IMR-90 (cell line): Measurements from ENCODE around the gene CYCS. TPM values are rescaled to one million over a fixed set of nuclear protein-coding genes. Genes with fewer than 3 reads are reported as not detected.

ENCODE experiments used
- ATAC-seq: fragments of 200-7000 bp; cut with Tn5 transposase; 2 replicates; pipeline ENCODE4 v1.9.1; 2020; ENCODE audit warnings: low read depth, mild to moderate bottlenecking, moderate library complexity
- BruUV-seq: library from RNA; stranded (reverse); fragments of 400-500 nt; replicated peaks from 2 replicates; lab custom pipeline; 2021; lab: Mats Ljungman, UMichigan
- CTCF ChIA-PET: fragments of 300-600 bp; formaldehyde crosslinking; extraction: SDS; loops from one replicate; lab custom pipeline; 2021; ENCODE audit warnings: antibody characterized with exemption; lab: Yijun Ruan, JAX
- POLR2A ChIA-PET: fragments of 300-600 bp; sonication (Branson Sonifier 250); formaldehyde crosslinking; loops from one replicate; lab custom pipeline; 2022; ENCODE audit warnings: antibody characterized with exemption; ENCODE audit not compliant: unreplicated experiment; lab: Charles Lee
- DNase-seq: peaks from one replicate; pipeline ENCODE4 v3.0.0; 2013
- H2AFZ ChIP-seq: replicated peaks from 2 replicates; pipeline ENCODE3; 2013; ENCODE audit warnings: low read length, mild to moderate bottlenecking; ENCODE audit not compliant: poor library complexity
- H2AK5ac ChIP-seq: 2 replicates; pipeline ENCODE4 v1.6.1; 2013; ENCODE audit warnings: low read depth, low read length, inconsistent platforms
- H2AK9ac ChIP-seq: replicated peaks from 2 replicates; pipeline ENCODE3; 2013; ENCODE audit warnings: mild to moderate bottlenecking, low read depth, low read length, moderate library complexity; ENCODE audit not compliant: poor library complexity
- H2BK120ac ChIP-seq: 2 replicates; pipeline ENCODE4 v1.6.1; 2013; ENCODE audit warnings: low read depth, low read length, inconsistent platforms
- H2BK15ac ChIP-seq: 3 replicates; pipeline ENCODE4 v1.6.1; 2013; ENCODE audit warnings: low read depth, low read length, inconsistent platforms
- H2BK20ac ChIP-seq: 2 replicates; pipeline ENCODE4 v1.6.1; 2013; ENCODE audit warnings: low read depth, mild to moderate bottlenecking, inconsistent platforms, low read length, moderate library complexity
- H2BK5ac ChIP-seq: 2 replicates; pipeline ENCODE4 v1.6.1; 2013; ENCODE audit warnings: mild to moderate bottlenecking, low read depth, low read length, inconsistent platforms; ENCODE audit not compliant: poor library complexity, severe bottlenecking
- H3K14ac ChIP-seq: replicated peaks from 2 replicates; pipeline ENCODE4 v1.6.1; 2013; ENCODE audit warnings: low read depth, low read length, inconsistent platforms
- H3K18ac ChIP-seq: 2 replicates; pipeline ENCODE4 v1.6.1; 2013; ENCODE audit warnings: low read depth, low read length, control low read depth
- H3K23ac ChIP-seq: 2 replicates; pipeline ENCODE4 v1.6.1; 2013; ENCODE audit warnings: low read depth, low read length, inconsistent platforms
- H3K27ac ChIP-seq: 2 replicates; pipeline ENCODE4 v1.5.1; 2013; ENCODE audit warnings: mild to moderate bottlenecking, control low read depth, low read length; ENCODE audit not compliant: insufficient read depth
- H3K27me3 ChIP-seq: 2 replicates; pipeline ENCODE4 v1.6.1; 2013; ENCODE audit warnings: low read length; ENCODE audit not compliant: control insufficient read depth, insufficient read depth
- H3K36me3 ChIP-seq: 2 replicates; pipeline ENCODE4 v1.6.1; 2013; ENCODE audit warnings: low read length, mixed read lengths; ENCODE audit not compliant: control insufficient read depth, insufficient read depth
- H3K4ac ChIP-seq: 2 replicates; pipeline ENCODE4 v1.6.1; 2013; ENCODE audit warnings: low read depth, low read length, inconsistent platforms
- H3K4me1 ChIP-seq: 2 replicates; pipeline ENCODE4 v1.6.1; 2013; ENCODE audit warnings: low read length, mixed read lengths; ENCODE audit not compliant: control insufficient read depth, insufficient read depth
- H3K4me2 ChIP-seq: 2 replicates; pipeline ENCODE4 v1.6.1; 2013; ENCODE audit warnings: low read depth, mild to moderate bottlenecking, control low read depth, low read length, moderate library complexity
- H3K4me3 ChIP-seq: 2 replicates; pipeline ENCODE4 v1.5.1; 2013; ENCODE audit warnings: low read depth, mild to moderate bottlenecking, control low read depth, low read length, moderate library complexity; ENCODE audit not compliant: insufficient read depth
- H3K56ac ChIP-seq: 2 replicates; pipeline ENCODE4 v1.6.1; 2013; ENCODE audit warnings: low read length, inconsistent platforms; ENCODE audit not compliant: insufficient read depth; ENCODE audit errors: extremely low read depth
- H3K79me1 ChIP-seq, 2 experiments: 2 replicates each; pipeline ENCODE4 v1.6.1; 2013; ENCODE audit warnings: low read length in 2 of 2, inconsistent platforms in 1 of 2, low read depth in 1 of 2
- H3K9ac ChIP-seq: 2 replicates; pipeline ENCODE4 v1.6.1; 2013; ENCODE audit warnings: low read depth, low read length, control low read depth
- H3K9me1 ChIP-seq: 2 replicates; pipeline ENCODE4 v1.6.1; 2013; ENCODE audit warnings: low read length, inconsistent platforms; ENCODE audit not compliant: insufficient read depth
- H3K9me3 ChIP-seq: 2 replicates; pipeline ENCODE4 v1.6.1; 2013; ENCODE audit warnings: low read length; ENCODE audit not compliant: control insufficient read depth, insufficient read depth
- H4K20me1 ChIP-seq: 2 replicates; pipeline ENCODE4 v1.6.1; 2013; ENCODE audit warnings: low read length, inconsistent platforms; ENCODE audit not compliant: insufficient read depth
- H4K5ac ChIP-seq: 2 replicates; pipeline ENCODE4 v1.6.1; 2013; ENCODE audit warnings: mild to moderate bottlenecking, low read depth, low read length, control low read depth
- H4K8ac ChIP-seq, 2 experiments: 2 replicates each; pipeline ENCODE4 v1.6.1; 2013; ENCODE audit warnings: low read depth in 2 of 2, low read length in 2 of 2, control low read depth in 1 of 2, inconsistent platforms in 1 of 2
- H4K91ac ChIP-seq: 2 replicates; pipeline ENCODE4 v1.6.1; 2013; ENCODE audit warnings: low read depth, low read length, inconsistent platforms; ENCODE audit not compliant: insufficient read depth
- BHLHE40 ChIP-seq: fragments of 150-350 bp; IDR thresholded peaks from 2 replicates; pipeline ENCODE4 v1.6.1; 2016; ENCODE audit warnings: mild to moderate bottlenecking, low read depth, low read length
- CEBPB ChIP-seq: IDR thresholded peaks from 2 replicates; pipeline ENCODE4 v1.6.1; 2012; ENCODE audit warnings: low read depth, low read length, improper control_type of control experiment
- CHD1 ChIP-seq: IDR thresholded peaks from 2 replicates; pipeline ENCODE4 v1.6.1; 2012; ENCODE audit warnings: low read depth, low read length, improper control_type of control experiment
- CTCF ChIP-seq: conservative IDR thresholded peaks from 2 replicates; pipeline ENCODE4 v1.5.1; 2012; ENCODE audit warnings: mild to moderate bottlenecking, low read depth, low read length, improper control_type of control experiment
- ELK1 ChIP-seq: fragments of 150-350 bp; IDR thresholded peaks from 2 replicates; pipeline ENCODE4 v1.6.1; 2016; ENCODE audit warnings: low read depth, mild to moderate bottlenecking, low read length, moderate library complexity, borderline replicate concordance
- FOS ChIP-seq: fragments of 150-350 bp; IDR thresholded peaks from 2 replicates; pipeline ENCODE4 v1.6.1; 2016; ENCODE audit warnings: low read depth, low read length
- MAZ ChIP-seq: IDR thresholded peaks from 2 replicates; pipeline ENCODE4 v1.6.1; 2012; ENCODE audit warnings: low read depth, mild to moderate bottlenecking, low read length, improper control_type of control experiment, moderate library complexity, borderline replicate concordance
- MXI1 ChIP-seq: IDR thresholded peaks from 2 replicates; pipeline ENCODE4 v1.6.1; 2012; ENCODE audit warnings: low read depth, mild to moderate bottlenecking, low read length, moderate library complexity, borderline replicate concordance
- NFE2L2 ChIP-seq: fragments of 150-350 bp; IDR thresholded peaks from 2 replicates; pipeline ENCODE4 v1.6.1; 2016; ENCODE audit warnings: low read depth, mild to moderate bottlenecking, low read length
- POLR2A ChIP-seq: IDR thresholded peaks from 2 replicates; pipeline ENCODE4 v1.6.1; 2012; ENCODE audit warnings: mild to moderate bottlenecking, low read depth, low read length
- RAD21 ChIP-seq: IDR thresholded peaks from 2 replicates; pipeline ENCODE4 v1.6.1; 2012; ENCODE audit warnings: low read length, improper control_type of control experiment
- RCOR1 ChIP-seq: IDR thresholded peaks from 2 replicates; pipeline ENCODE4 v1.6.1; 2012; ENCODE audit warnings: mild to moderate bottlenecking, low read length, improper control_type of control experiment; ENCODE audit not compliant: insufficient replicate concordance
- RFX5 ChIP-seq: IDR thresholded peaks from 2 replicates; pipeline ENCODE4 v1.8.0; 2012; ENCODE audit warnings: low read depth, mild to moderate bottlenecking, low read length, moderate library complexity
- SMC3 ChIP-seq: fragments of 150-350 bp; IDR thresholded peaks from 2 replicates; pipeline ENCODE4 v1.6.1; 2016; ENCODE audit warnings: low read depth, mild to moderate bottlenecking, antibody characterized with exemption, low read length, moderate library complexity
- WGBS, 2 experiments: methylation state at CpG; one replicate each; pipeline versions ENCODE4 v1.1.5 to v1.1.7; 2013; ENCODE audit warnings: missing lambda C conversion rate in 2 of 2; ENCODE audit not compliant: insufficient read length in 1 of 2; ENCODE audit errors: extremely low coverage in 2 of 2; 5-methylcytosine and 5-hydroxymethylcytosine counted together
- dilution Hi-C: fragments of 300-500 bp; cut with HindIII; formaldehyde crosslinking; loops from one replicate; pipeline ENCODE4 v1.14.3; 2018; ENCODE audit warnings: low sequenced_read_pairs; ENCODE audit not compliant: unreplicated experiment
- in situ Hi-C: fragments of 300-500 bp; cut with MboI; formaldehyde crosslinking; loops from 3 replicates; pipeline ENCODE4 v1.14.3; 2019; ENCODE audit warnings: low sequenced_read_pairs, inconsistent platforms, mixed read lengths
- intact Hi-C: fragments of 100-400 bp; cut with micrococcal nuclease; formaldehyde crosslinking; loops from 2 replicates; pipeline ENCODE4 v1.10.0; 2022
- polyA plus RNA-seq, 3 experiments: library from polyadenylated mRNA; depleted of rRNA; stranded (reverse); fragments of >200 nt; gene quantifications; 2 replicates each; pipeline ENCODE4 v1.2.3, GENCODE V29; 2012; ENCODE audit warnings: low replicate concordance in 1 of 3
- total RNA-seq: library from RNA; depleted of rRNA; stranded (reverse); fragments of >200 nt; gene quantifications from 2 replicates; pipeline ENCODE4 v1.2.3, GENCODE V29; 2012
- TF ChIP-seq, protein P1 (sequence below): fragments of 150-350 bp; IDR thresholded peaks from 2 replicates; pipeline ENCODE4 v1.6.1; 2017; ENCODE audit warnings: mild to moderate bottlenecking, antibody characterized with exemption, low read length, low read depth

Gene CYCS
- total and polyA plus RNA-seq, 2 of the 4 experiments (the other 2 are of a cell fraction) = 22.9 to 59.0 TPM

- H3K4me1 ChIP-seq = no peaks in the 10 kb centered on the region
- dilution Hi-C loops (loop anchor here (25.0 kb wide), 1 partner anchor 281 kb away; no protein-coding TSS in a partner anchor), in situ Hi-C loops (loop anchor here (5.0 kb wide), 1 partner anchor 276 kb away; no protein-coding TSS in a partner anchor), intact Hi-C loops (loop anchor here (1.0 to 10.0 kb wide), 6 partner anchors 20 to 1229 kb away; partner anchors contain the start of gene OSBPL3)
- no peak overlapping the region for H3K23ac ChIP-seq
- H3K4ac ChIP-seq = no peak overlapping the region
- H3K18ac ChIP-seq = no peak overlapping the region
- H3K27me3 ChIP-seq = no peaks in the 10 kb centered on the region
- no peak overlapping the region for H2BK120ac ChIP-seq
- POLR2A ChIA-PET = interaction anchor here (0.6 kb wide), 1 partner anchor 112 kb away, joined by 3 read pairs; no protein-coding TSS in a partner anchor
- H3K9me3 ChIP-seq = no peaks in the 10 kb centered on the region
- H2BK5ac ChIP-seq = no peak overlapping the region
- H3K4me2 ChIP-seq = no peak overlapping the region
- H3K9ac ChIP-seq = no peak overlapping the region
- peak overlapping the region; percentile 0 for H2AFZ ChIP-seq
- DNase-seq (peak; percentile 70), ATAC-seq (peak; percentile 93)
- BruUV-seq = no TSS peak
- H3K56ac ChIP-seq = no peak overlapping the region
- no peak overlapping the region for H4K91ac ChIP-seq
- H3K36me3 ChIP-seq = no peaks in the 10 kb centered on the region
- H4K20me1 ChIP-seq = no peaks in the 10 kb centered on the region
- no peak overlapping the region for H4K5ac ChIP-seq
- H3K9me1 ChIP-seq = no peaks in the 10 kb centered on the region
- no peak overlapping the region for H2AK9ac ChIP-seq
- no peak overlapping the region for H3K14ac ChIP-seq
- WGBS, 2 experiments = no CpG with 5 or more reads among the region's 6 CpGs
- H2BK15ac ChIP-seq = no peak overlapping the region
- no peaks in the 10 kb centered on the region for H3K79me1 ChIP-seq
- no peak overlapping the region for H3K27ac ChIP-seq
- CTCF ChIA-PET = interaction anchor here (0.8 to 4.6 kb wide), 11 partner anchors 12 to 286 kb away, joined by 4 to 54 read pairs (median 6); partner anchors contain the start of gene OSBPL3
- H4K8ac ChIP-seq = no peak overlapping the region
- H3K4me3 ChIP-seq = no peak overlapping the region
- H2AK5ac ChIP-seq = no peak overlapping the region
- H2BK20ac ChIP-seq = no peak overlapping the region
- no peak for TF ChIP-seq RCOR1
- TF ChIP-seq SMC3 = peak; percentile 78
- no peak for TF ChIP-seq POLR2A
- TF ChIP-seq RAD21 = peak; percentile 79
- TF ChIP-seq ELK1 = no peak
- TF ChIP-seq NFE2L2 = no peak
- no peak for TF ChIP-seq FOS
- no peak for TF ChIP-seq BHLHE40
- no peak for TF ChIP-seq MXI1
- TF ChIP-seq CTCF = peak; percentile 88
- TF ChIP-seq CEBPB = no peak
- TF ChIP-seq CHD1 = no peak
- TF ChIP-seq MAZ = no peak
- no peak for TF ChIP-seq RFX5
- TF ChIP-seq, protein P1, sequence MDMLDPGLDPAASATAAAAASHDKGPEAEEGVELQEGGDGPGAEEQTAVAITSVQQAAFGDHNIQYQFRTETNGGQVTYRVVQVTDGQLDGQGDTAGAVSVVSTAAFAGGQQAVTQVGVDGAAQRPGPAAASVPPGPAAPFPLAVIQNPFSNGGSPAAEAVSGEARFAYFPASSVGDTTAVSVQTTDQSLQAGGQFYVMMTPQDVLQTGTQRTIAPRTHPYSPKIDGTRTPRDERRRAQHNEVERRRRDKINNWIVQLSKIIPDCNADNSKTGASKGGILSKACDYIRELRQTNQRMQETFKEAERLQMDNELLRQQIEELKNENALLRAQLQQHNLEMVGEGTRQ = peak; percentile 53; the same call in 1 of the 2 replicates
These were observed 31.7 kb downstream of the CYCS start for GRCh38 chr7:25093268-25093826.
